Ishikawa (cell line): Measurements from ENCODE around the gene TRERF1.

Source experiments
- EGR1 ChIP-seq: IDR thresholded peaks from 2 replicates; pipeline ENCODE4 v1.6.1; 2012
- EP300 ChIP-seq: IDR thresholded peaks from 2 replicates; pipeline ENCODE4 v1.6.1; 2012; ENCODE audit warnings: borderline replicate concordance
- FOXM1 ChIP-seq: IDR thresholded peaks from 2 replicates; pipeline ENCODE4 v1.6.1; 2012; ENCODE audit warnings: low read depth, borderline replicate concordance
- MAX ChIP-seq: IDR thresholded peaks from 2 replicates; pipeline ENCODE4 v1.6.1; 2012
- RAD21 ChIP-seq: IDR thresholded peaks from 2 replicates; pipeline ENCODE4 v1.6.1; 2012; ENCODE audit warnings: low read depth
- TAF1 ChIP-seq: IDR thresholded peaks from 2 replicates; pipeline ENCODE4 v1.6.1; 2012; ENCODE audit warnings: low read depth, mild to moderate bottlenecking
- TEAD4 ChIP-seq: IDR thresholded peaks from 2 replicates; pipeline ENCODE4 v1.6.1; 2012
- USF1 ChIP-seq: IDR thresholded peaks from 2 replicates; pipeline ENCODE4 v1.6.1; 2012
- YY1 ChIP-seq: IDR thresholded peaks from 2 replicates; pipeline ENCODE4 v1.6.1; 2012; ENCODE audit warnings: low read depth
- ZBTB7A ChIP-seq: IDR thresholded peaks from 2 replicates; pipeline ENCODE4 v1.6.1; 2012; ENCODE audit warnings: low read depth
- TF ChIP-seq, protein P1 (sequence below): IDR thresholded peaks from 2 replicates; pipeline ENCODE4 v1.6.1; 2012; ENCODE audit warnings: low read depth, mild to moderate bottlenecking

- TF ChIP-seq YY1 (no peak), RAD21 (peak; percentile 56), TEAD4 (no peak), TAF1 (no peak), USF1 (no peak), EGR1 (no peak), FOXM1 (no peak), EP300 (no peak), MAX (no peak), ZBTB7A (no peak)
- TF ChIP-seq, protein P1, sequence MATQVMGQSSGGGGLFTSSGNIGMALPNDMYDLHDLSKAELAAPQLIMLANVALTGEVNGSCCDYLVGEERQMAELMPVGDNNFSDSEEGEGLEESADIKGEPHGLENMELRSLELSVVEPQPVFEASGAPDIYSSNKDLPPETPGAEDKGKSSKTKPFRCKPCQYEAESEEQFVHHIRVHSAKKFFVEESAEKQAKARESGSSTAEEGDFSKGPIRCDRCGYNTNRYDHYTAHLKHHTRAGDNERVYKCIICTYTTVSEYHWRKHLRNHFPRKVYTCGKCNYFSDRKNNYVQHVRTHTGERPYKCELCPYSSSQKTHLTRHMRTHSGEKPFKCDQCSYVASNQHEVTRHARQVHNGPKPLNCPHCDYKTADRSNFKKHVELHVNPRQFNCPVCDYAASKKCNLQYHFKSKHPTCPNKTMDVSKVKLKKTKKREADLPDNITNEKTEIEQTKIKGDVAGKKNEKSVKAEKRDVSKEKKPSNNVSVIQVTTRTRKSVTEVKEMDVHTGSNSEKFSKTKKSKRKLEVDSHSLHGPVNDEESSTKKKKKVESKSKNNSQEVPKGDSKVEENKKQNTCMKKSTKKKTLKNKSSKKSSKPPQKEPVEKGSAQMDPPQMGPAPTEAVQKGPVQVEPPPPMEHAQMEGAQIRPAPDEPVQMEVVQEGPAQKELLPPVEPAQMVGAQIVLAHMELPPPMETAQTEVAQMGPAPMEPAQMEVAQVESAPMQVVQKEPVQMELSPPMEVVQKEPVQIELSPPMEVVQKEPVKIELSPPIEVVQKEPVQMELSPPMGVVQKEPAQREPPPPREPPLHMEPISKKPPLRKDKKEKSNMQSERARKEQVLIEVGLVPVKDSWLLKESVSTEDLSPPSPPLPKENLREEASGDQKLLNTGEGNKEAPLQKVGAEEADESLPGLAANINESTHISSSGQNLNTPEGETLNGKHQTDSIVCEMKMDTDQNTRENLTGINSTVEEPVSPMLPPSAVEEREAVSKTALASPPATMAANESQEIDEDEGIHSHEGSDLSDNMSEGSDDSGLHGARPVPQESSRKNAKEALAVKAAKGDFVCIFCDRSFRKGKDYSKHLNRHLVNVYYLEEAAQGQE, result no peak
Observed at GRCh38 chr6:42175860-42176259, 275.9 kb downstream of the TRERF1 start.
